K562 (cell line): ENCODE data around the gene MED29. TPM values are rescaled to one million over a fixed set of nuclear protein-coding genes. Genes with fewer than 3 reads are reported as not detected.
A peak's percentile ranks its signal among the peaks of the same experiment; 100 is the strongest.

ENCODE experiments used
- CREM ChIP-seq: IDR thresholded peaks from 2 replicates; pipeline ENCODE4 v1.6.1; 2014; ENCODE audit warnings: antibody characterized with exemption, low read depth
- EP400 ChIP-seq: fragments of 450-650 bp; IDR thresholded peaks from 2 replicates; pipeline ENCODE4 v1.6.1; 2017; ENCODE audit warnings: antibody characterized with exemption, mild to moderate bottlenecking, moderate library complexity
- ETV1 ChIP-seq: fragments of 450-650 bp; conservative IDR thresholded peaks from 2 replicates; pipeline ENCODE4 v1.6.1; 2016; ENCODE audit warnings: missing genetic modification characterization, control low read depth, low read depth, missing compliant biosample characterization
- FOXK1 ChIP-seq: sonication (generic); formaldehyde crosslinking; IDR thresholded peaks from 2 replicates; pipeline ENCODE4 v1.8.0; 2022; ENCODE audit warnings: missing genetic modification reagents, mild to moderate bottlenecking, borderline replicate concordance
- ILK ChIP-seq: fragments of 450-650 bp; IDR thresholded peaks from 2 replicates; pipeline ENCODE4 v1.6.1; 2016; ENCODE audit warnings: missing genetic modification characterization, low read depth, mild to moderate bottlenecking, missing compliant biosample characterization, moderate library complexity, borderline replicate concordance
- KDM4B ChIP-seq, 2 experiments: fragments of 450-650 bp in 1 of 2; sonication (generic) in 1 of 2; IDR thresholded peaks; 2 replicates each; pipeline ENCODE4 v1.6.1; 2016 to 2017; ENCODE audit warnings: borderline replicate concordance in 2 of 2, antibody characterized with exemption in 1 of 2, low read depth in 1 of 2, mild to moderate bottlenecking in 1 of 2
- RAD21 ChIP-seq, 2 experiments: fragments of 250-450 bp in 1 of 2; fragments of 450-650 bp in 1 of 2; sonication (Bioruptor Pico) in 1 of 2; formaldehyde crosslinking in 1 of 2; IDR thresholded peaks in 1 of 2; conservative IDR thresholded peaks in 1 of 2; 2 replicates each; pipeline versions ENCODE4 v1.4.0 to v1.8.0; 2020 to 2022; ENCODE audit warnings: mild to moderate bottlenecking in 2 of 2, moderate library complexity in 1 of 2
- RB1 ChIP-seq: fragments of 450-650 bp; IDR thresholded peaks from 2 replicates; pipeline ENCODE4 v1.6.1; 2017; ENCODE audit warnings: low read depth, mild to moderate bottlenecking
- SAP30 ChIP-seq: fragments of 200-600 bp; sonication (generic); IDR thresholded peaks from 2 replicates; pipeline ENCODE4 v1.6.1; 2012; ENCODE audit warnings: borderline replicate concordance, low read depth, mild to moderate bottlenecking, moderate library complexity, low read length, control low read depth, inconsistent platforms; ENCODE audit not compliant: insufficient read depth, poor library complexity, severe bottlenecking
- XRCC3 ChIP-seq: fragments of 450-650 bp; IDR thresholded peaks from 2 replicates; pipeline ENCODE4 v1.6.1; 2017; ENCODE audit warnings: mild to moderate bottlenecking, moderate library complexity
- ZBTB8A ChIP-seq: fragments of 450-650 bp; IDR thresholded peaks from 2 replicates; pipeline ENCODE4 v1.6.1; 2018; ENCODE audit warnings: mild to moderate bottlenecking, moderate library complexity; ENCODE audit not compliant: partially characterized antibody
- ZNF395 ChIP-seq: fragments of 200-800 bp; sonication (Bioruptor generic); IDR thresholded peaks from 2 replicates; pipeline ENCODE4 v1.6.1; 2017; ENCODE audit warnings: missing genetic modification characterization, missing compliant biosample characterization
- ZNF639 ChIP-seq, 2 experiments: fragments of 200-800 bp in 1 of 2; sonication (Bioruptor generic) in 1 of 2; sonication (generic) in 1 of 2; formaldehyde crosslinking in 1 of 2; IDR thresholded peaks in 1 of 2; conservative IDR thresholded peaks in 1 of 2; 2 replicates each; pipeline versions ENCODE4 v1.5.0 to v1.6.1; 2016 to 2020; ENCODE audit warnings: missing compliant biosample characterization in 1 of 2, missing genetic modification characterization in 1 of 2, missing genetic modification reagents in 1 of 2
- ZNF75A ChIP-seq: fragments of 450-650 bp; formaldehyde crosslinking; IDR thresholded peaks from 2 replicates; pipeline ENCODE4 v1.4.0; 2020; ENCODE audit warnings: mild to moderate bottlenecking
- polyA plus RNA-seq, 8 experiments: library from polyadenylated mRNA; depleted of rRNA in 4 of 8; stranded (reverse) in 5 of 8; unstranded in 3 of 8; fragments of >200 nt; fragmentation: Nextera tagmentation in 2 of 8; fragmentation: Illumina TruSeq in 1 of 8; extraction: Ambion mirVana in 2 of 8; extraction: Trizol in 1 of 8; gene quantifications; 2 replicates each; pipeline versions ENCODE4 v1.2.1 to v1.2.3, GENCODE V29; 2011 to 2014; ENCODE audit warnings: inconsistent platforms in 1 of 8, missing spikeins in 1 of 8
- total RNA-seq, 7 experiments: library from RNA; depleted of rRNA in 6 of 7; stranded (reverse); fragments of >200 nt in 6 of 7; fragmentation: Illumina TruSeq in 2 of 7; extraction: Trizol in 2 of 7; gene quantifications; 2 replicates each; pipeline versions ENCODE4 v1.2.1 to v1.2.3, GENCODE V29; 2011 to 2021; ENCODE audit warnings: low replicate concordance in 1 of 7
- TF ChIP-seq, protein P1 (sequence below): sonication (generic); formaldehyde crosslinking; IDR thresholded peaks from 2 replicates; pipeline ENCODE4 v1.8.0; 2023; ENCODE audit warnings: mild to moderate bottlenecking, missing genetic modification reagents
- TF ChIP-seq, protein P2 (sequence below): fragments of 450-650 bp; IDR thresholded peaks from 2 replicates; pipeline ENCODE4 v1.6.1; 2016; ENCODE audit warnings: borderline replicate concordance

Gene MED29
- total and polyA plus RNA-seq, 9 of the 15 experiments (the other 6 are each of a cell fraction or from before 2014, with no cell fraction given) = 1.8 to 22.6 (median 12.4) TPM

DNA sequence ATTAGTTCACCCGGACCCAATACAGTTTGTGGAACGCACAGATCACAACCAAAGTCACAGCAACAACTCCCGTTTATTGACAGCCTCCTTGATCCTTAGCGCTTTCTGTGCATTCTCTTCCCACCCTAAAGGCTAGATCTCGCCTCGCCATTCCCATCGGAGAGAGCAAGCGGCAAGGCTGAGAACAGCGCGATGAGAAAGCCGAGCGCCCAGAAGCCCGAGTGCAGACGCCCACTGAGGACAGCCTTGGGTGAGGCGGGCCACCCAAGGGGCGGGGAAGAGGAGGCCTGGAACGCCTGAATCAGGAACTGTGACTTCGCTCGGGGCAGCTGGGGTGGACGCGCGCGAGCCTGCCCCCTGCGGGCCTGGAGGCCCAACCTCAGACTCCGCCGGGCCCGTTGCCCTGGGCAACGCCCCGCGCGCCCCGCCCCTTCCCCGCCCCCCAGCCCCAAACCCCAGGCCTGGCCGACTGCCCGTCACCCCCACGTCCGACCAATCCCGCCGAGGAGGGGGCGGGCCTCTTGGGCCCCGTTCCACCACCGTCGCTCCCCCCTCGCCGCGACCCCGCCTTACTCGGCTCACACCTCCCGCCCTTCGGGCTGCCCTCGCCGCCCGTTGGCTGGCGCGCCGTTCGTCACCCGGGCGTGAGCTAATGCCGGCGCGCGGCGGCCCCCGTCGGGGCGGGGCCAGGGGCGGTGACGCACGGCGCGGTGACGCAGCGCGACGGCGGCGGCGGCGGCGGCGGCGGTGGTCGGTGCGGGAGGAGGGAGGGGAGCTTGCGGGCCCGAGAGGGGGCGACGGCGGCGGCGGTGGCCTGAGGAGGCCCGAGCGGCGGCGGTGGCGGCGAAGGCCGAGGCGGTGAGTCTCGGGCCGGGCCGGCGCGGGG is 49.2 kb upstream of the MED29 start, which contains the start of gene SAMD4B (continued):
- TF ChIP-seq, protein P1, sequence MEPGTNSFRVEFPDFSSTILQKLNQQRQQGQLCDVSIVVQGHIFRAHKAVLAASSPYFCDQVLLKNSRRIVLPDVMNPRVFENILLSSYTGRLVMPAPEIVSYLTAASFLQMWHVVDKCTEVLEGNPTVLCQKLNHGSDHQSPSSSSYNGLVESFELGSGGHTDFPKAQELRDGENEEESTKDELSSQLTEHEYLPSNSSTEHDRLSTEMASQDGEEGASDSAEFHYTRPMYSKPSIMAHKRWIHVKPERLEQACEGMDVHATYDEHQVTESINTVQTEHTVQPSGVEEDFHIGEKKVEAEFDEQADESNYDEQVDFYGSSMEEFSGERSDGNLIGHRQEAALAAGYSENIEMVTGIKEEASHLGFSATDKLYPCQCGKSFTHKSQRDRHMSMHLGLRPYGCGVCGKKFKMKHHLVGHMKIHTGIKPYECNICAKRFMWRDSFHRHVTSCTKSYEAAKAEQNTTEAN = peak; percentile 60; the same call in 1 of the 2 replicates
- TF ChIP-seq KDM4B (IDR thresholded peaks at IDR 0.05; ENCODE audit: borderline replicate concordance in 2 of 2, low read depth in 1 of 2) (peak in 1 of 2 experiments; percentile 87; a peak in 2 of 4 replicates), CREM (peak; percentile 75; the same call in 1 of the 2 replicates), ETV1 (tag) (0 out of 2 replicates have a peak, but pooled peaks have one; percentile 36), ILK (tag) (no peak), ZNF639 (CRISPR knock-in tag; conservative IDR thresholded peaks at IDR 0.05 in 1 of 2, IDR thresholded peaks at IDR 0.05 in 1 of 2) (peak in 1 of 2 experiments; percentile 74; a peak in 2 of 4 replicates), ZNF395 (CRISPR knock-in tag) (peak; percentile 60; the same call in 1 of the 2 replicates), SAP30 (peak; percentile 81), RAD21 (CRISPR knock-in tag; conservative IDR thresholded peaks at IDR 0.05 in 1 of 2, IDR thresholded peaks at IDR 0.05 in 1 of 2) (peak in 1 of 2 experiments; percentile 26; a peak in 1 of 4 replicates), XRCC3 (no peak), ZBTB8A (no peak), FOXK1 (CRISPR knock-in tag) (peak; percentile 65; the same call in 1 of the 2 replicates), ZNF75A (CRISPR knock-in tag) (peak; percentile 36; the same call in 1 of the 2 replicates), EP400 (peak; percentile 68), RB1 (peak; percentile 80; the same call in 1 of the 2 replicates)
- TF ChIP-seq, protein P2, sequence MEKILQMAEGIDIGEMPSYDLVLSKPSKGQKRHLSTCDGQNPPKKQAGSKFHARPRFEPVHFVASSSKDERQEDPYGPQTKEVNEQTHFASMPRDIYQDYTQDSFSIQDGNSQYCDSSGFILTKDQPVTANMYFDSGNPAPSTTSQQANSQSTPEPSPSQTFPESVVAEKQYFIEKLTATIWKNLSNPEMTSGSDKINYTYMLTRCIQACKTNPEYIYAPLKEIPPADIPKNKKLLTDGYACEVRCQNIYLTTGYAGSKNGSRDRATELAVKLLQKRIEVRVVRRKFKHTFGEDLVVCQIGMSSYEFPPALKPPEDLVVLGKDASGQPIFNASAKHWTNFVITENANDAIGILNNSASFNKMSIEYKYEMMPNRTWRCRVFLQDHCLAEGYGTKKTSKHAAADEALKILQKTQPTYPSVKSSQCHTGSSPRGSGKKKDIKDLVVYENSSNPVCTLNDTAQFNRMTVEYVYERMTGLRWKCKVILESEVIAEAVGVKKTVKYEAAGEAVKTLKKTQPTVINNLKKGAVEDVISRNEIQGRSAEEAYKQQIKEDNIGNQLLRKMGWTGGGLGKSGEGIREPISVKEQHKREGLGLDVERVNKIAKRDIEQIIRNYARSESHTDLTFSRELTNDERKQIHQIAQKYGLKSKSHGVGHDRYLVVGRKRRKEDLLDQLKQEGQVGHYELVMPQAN = peak; percentile 73; the same call in 1 of the 2 replicates
